Measurements from ENCODE around the gene TMEM231.

Gene TMEM231

DNA sequence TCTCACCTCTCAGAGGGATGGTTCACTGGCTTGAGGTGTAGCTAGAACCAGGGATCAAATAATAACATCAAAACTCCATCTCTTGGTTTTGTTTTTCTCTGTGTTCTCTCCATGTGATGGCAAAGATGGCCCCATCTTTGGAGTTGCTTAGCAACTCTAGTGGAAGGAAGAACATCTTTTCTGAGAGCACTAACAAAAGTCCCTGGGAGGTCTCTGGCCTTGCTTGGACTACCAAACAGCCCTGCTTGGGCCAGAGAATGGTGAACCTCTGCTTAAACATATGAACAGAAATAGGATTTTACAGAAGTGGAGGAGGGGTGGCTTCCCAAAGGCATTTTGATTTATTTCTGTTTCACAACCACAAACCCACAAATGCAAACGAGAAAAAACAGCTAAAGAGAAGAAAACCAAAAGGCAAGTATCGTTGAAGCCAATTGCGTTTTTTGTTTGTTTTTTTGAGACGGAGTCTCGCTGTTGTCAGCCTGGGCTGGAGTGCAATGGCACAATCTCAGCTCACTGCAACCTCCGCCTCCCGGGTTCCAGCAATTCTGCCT, 23.3 kb upstream of the TMEM231 start:
- H3K36me3 ChIP-seq (ENCODE audit: control insufficient read depth, insufficient read depth, low read length): peaks cover 5% of the 10 kb centered on the region
- H3K4me3 ChIP-seq (replicated peaks; ENCODE audit: low read depth, low read length): no peak overlapping the region
- no peaks in the 10 kb centered on the region for H3K27me3 ChIP-seq (replicated peaks; ENCODE audit: control insufficient read depth, insufficient read depth, low read length)
- TF ChIP-seq, protein P1, sequence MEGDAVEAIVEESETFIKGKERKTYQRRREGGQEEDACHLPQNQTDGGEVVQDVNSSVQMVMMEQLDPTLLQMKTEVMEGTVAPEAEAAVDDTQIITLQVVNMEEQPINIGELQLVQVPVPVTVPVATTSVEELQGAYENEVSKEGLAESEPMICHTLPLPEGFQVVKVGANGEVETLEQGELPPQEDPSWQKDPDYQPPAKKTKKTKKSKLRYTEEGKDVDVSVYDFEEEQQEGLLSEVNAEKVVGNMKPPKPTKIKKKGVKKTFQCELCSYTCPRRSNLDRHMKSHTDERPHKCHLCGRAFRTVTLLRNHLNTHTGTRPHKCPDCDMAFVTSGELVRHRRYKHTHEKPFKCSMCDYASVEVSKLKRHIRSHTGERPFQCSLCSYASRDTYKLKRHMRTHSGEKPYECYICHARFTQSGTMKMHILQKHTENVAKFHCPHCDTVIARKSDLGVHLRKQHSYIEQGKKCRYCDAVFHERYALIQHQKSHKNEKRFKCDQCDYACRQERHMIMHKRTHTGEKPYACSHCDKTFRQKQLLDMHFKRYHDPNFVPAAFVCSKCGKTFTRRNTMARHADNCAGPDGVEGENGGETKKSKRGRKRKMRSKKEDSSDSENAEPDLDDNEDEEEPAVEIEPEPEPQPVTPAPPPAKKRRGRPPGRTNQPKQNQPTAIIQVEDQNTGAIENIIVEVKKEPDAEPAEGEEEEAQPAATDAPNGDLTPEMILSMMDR (IDR thresholded peaks at IDR 0.05; ENCODE audit: insufficient read depth, low read length, poor library complexity, severe bottlenecking): no peak
- DNase-seq (ENCODE audit: extremely low read depth, insufficient read length): no peak

GRCh38 chr16:75578725-75579124, 22.7 kb upstream of the TMEM231 start:
- DNase-seq (ENCODE audit: extremely low read depth, insufficient read length): no peak
- Histone ChIP-seq H3K4me3 (replicated peaks; ENCODE audit: low read depth, low read length) (no peak overlapping the region), H3K27me3 (replicated peaks; ENCODE audit: control insufficient read depth, insufficient read depth, low read length) (no peaks in the 10 kb centered on the region), H3K36me3 (ENCODE audit: control insufficient read depth, insufficient read depth, low read length) (peaks cover 7% of the 10 kb centered on the region)
- TF ChIP-seq, protein P1 (IDR thresholded peaks at IDR 0.05; ENCODE audit: insufficient read depth, low read length, poor library complexity, severe bottlenecking): no peak

- peaks cover 7% of the 10 kb centered on the region for H3K36me3 ChIP-seq (ENCODE audit: control insufficient read depth, insufficient read depth, low read length)
- no peak overlapping the region for H3K4me3 ChIP-seq (replicated peaks; ENCODE audit: low read depth, low read length)
- H3K27me3 ChIP-seq (replicated peaks; ENCODE audit: control insufficient read depth, insufficient read depth, low read length): no peaks in the 10 kb centered on the region
- DNase-seq (ENCODE audit: extremely low read depth, insufficient read length): no peak
- TF ChIP-seq, protein P1 (IDR thresholded peaks at IDR 0.05; ENCODE audit: insufficient read depth, low read length, poor library complexity, severe bottlenecking): no peak
These were observed 22.2 kb upstream of the TMEM231 start for GRCh38 chr16:75578212-75578611.

DNA sequence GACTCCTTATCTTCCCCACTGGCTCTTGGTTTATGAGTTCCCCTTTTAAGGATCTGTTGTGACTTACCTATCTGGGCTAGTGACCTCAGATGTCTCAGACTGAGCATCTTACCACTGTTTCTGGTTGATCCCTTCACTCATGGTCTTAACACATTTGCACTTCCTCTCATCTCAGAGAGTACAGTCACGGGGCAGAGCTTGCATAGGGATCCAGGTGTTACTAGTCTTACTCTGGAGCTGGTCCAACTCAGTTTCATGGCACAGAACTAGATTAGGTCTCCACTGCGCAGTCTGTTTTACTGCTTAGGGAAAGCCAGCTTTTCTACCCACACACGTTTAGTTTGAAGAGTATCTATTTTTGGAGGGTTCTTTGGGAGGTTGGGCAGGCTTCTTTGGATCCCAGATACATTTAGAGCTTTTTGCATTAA, 20.3 kb upstream of the TMEM231 start:
- TF ChIP-seq, protein P1 (IDR thresholded peaks at IDR 0.05; ENCODE audit: insufficient read depth, low read length, poor library complexity, severe bottlenecking): no peak
- Histone ChIP-seq H3K36me3 (ENCODE audit: control insufficient read depth, insufficient read depth, low read length) (peaks cover 14% of the 10 kb centered on the region), H3K27me3 (replicated peaks; ENCODE audit: control insufficient read depth, insufficient read depth, low read length) (no peaks in the 10 kb centered on the region), H3K4me3 (replicated peaks; ENCODE audit: low read depth, low read length) (no peak overlapping the region)
- DNase-seq (ENCODE audit: extremely low read depth, insufficient read length): no peak

GRCh38 chr16:75575958-75576357, 19.9 kb upstream of the TMEM231 start:
- H3K4me3 ChIP-seq (replicated peaks; ENCODE audit: low read depth, low read length): no peak overlapping the region
- DNase-seq (ENCODE audit: extremely low read depth, insufficient read length): no peak
- H3K36me3 ChIP-seq (ENCODE audit: control insufficient read depth, insufficient read depth, low read length): peaks cover 14% of the 10 kb centered on the region
- H3K27me3 ChIP-seq (replicated peaks; ENCODE audit: control insufficient read depth, insufficient read depth, low read length): no peaks in the 10 kb centered on the region
- TF ChIP-seq, protein P1 (IDR thresholded peaks at IDR 0.05; ENCODE audit: insufficient read depth, low read length, poor library complexity, severe bottlenecking): no peak

GRCh38 chr16:75573955-75574354, 17.9 kb upstream of the TMEM231 start:
- TF ChIP-seq, protein P1 (IDR thresholded peaks at IDR 0.05; ENCODE audit: insufficient read depth, low read length, poor library complexity, severe bottlenecking): no peak
- no peak overlapping the region for H3K4me3 ChIP-seq (replicated peaks; ENCODE audit: low read depth, low read length)
- no peaks in the 10 kb centered on the region for H3K27me3 ChIP-seq (replicated peaks; ENCODE audit: control insufficient read depth, insufficient read depth, low read length)
- peaks cover 18% of the 10 kb centered on the region for H3K36me3 ChIP-seq (ENCODE audit: control insufficient read depth, insufficient read depth, low read length)
- no peak for DNase-seq (ENCODE audit: extremely low read depth, insufficient read length)
